ENCODE results near the gene ATP6V0D1. TPM values are rescaled to one million over a fixed set of nuclear protein-coding genes. Genes with fewer than 3 reads are reported as not detected.

Gene ATP6V0D1
- total RNA-seq, 3 donors from 2014 or later, result 101 to 122 (median 104) TPM

DNA sequence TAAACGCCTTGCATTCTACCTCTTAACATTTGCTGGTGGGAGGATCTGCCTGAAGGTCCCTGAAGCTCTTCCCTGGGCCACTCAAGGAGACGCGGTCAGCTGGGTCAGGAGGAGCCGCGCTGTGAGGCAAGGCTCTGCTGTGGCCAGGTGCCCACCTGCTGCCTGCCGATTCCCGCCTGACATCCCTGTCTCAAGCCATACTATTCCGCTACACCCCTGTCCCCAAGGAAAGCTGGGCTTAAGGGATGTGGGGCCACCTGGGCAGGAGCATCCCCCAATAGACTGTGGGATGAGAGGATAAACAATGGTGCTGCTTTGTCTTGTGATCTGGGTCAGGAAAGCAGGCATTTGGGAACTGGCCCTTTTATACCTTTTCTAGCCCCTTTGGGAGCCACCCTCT, 92.8 kb downstream of the ATP6V0D1 start:
- intact Hi-C loops (cut with DNase I; ENCODE audit: low total_unique reads), result no loop called here
- H3K9me3 ChIP-seq, result no peaks in the 10 kb centered on the region
- TF ChIP-seq POLR2AphosphoS5 (IDR thresholded peaks at IDR 0.05) (no peak), CTCF (IDR thresholded peaks at IDR 0.05) (no peak), POLR2A (IDR thresholded peaks at IDR 0.05) (no peak)
- H3K4me3 ChIP-seq, result no peak overlapping the region
- H3K4me1 ChIP-seq, result peaks cover 0 to 6% of the 10 kb centered on the region in 2 donors
- no peaks in the 10 kb centered on the region for H3K36me3 ChIP-seq
- no peak for DNase-seq (ENCODE audit: low spot score in 2 of 2)
- H3K27me3 ChIP-seq, result no peaks in the 10 kb centered on the region
- no peak overlapping the region for H3K27ac ChIP-seq

Other genes starting within 250 kb of the ATP6V0D1 start
- 10 to 100 TPM; 19.3 to 25.9 (median 22.6) TPM for gene FHOD1, start 233.7 kb downstream of the ATP6V0D1 start, total RNA-seq
- 1 to 10 TPM in 2 of 3 donors, under 1 TPM in 1; 0.96 to 2.3 (median 1.3) TPM for gene SLC9A5, start 232.2 kb downstream of the ATP6V0D1 start, total RNA-seq
- gene PLEKHG4, start 201.6 kb downstream of the ATP6V0D1 start, total RNA-seq, result 10 to 100 TPM; 15.0 to 26.2 (median 19.8) TPM
- gene KCTD19, start 154.4 kb downstream of the ATP6V0D1 start, total RNA-seq, result 1 to 10 TPM in 1 of 3 donors, not detected in 2; 1.0 TPM
- 1 to 10 TPM in 1 of 3 donors, under 1 TPM in 2; 0.16 to 3.3 (median 0.59) TPM for gene LRRC36, start 154.3 kb downstream of the ATP6V0D1 start, total RNA-seq
- 1 to 10 TPM; 1.3 to 6.9 (median 3.6) TPM for gene TPPP3, start 87.7 kb downstream of the ATP6V0D1 start, total RNA-seq
- 10 to 100 TPM; 17.4 to 20.3 (median 19.3) TPM for gene ZDHHC1, start 64.7 kb downstream of the ATP6V0D1 start, total RNA-seq
- 10 to 100 TPM in 2 of 3 donors, under 1 TPM in 1; 0.32 to 66.9 (median 10.2) TPM for gene HSD11B2, start 50.0 kb downstream of the ATP6V0D1 start, total RNA-seq
- gene AGRP, start 2.4 kb upstream of the ATP6V0D1 start, total RNA-seq, result not detected
- 10 to 100 TPM; 32.0 to 50.5 (median 33.4) TPM for gene RIPOR1, start 47.7 kb upstream of the ATP6V0D1 start, total RNA-seq
- 10 to 100 TPM; 27.8 to 51.7 (median 38.0) TPM for gene CTCF, start 81.4 kb upstream of the ATP6V0D1 start, total RNA-seq
- 1 to 10 TPM in 2 of 3 donors, under 1 TPM in 1; 0.96 to 2.3 (median 1.6) TPM for gene CARMIL2, start 164.0 kb upstream of the ATP6V0D1 start, total RNA-seq
- 10 to 100 TPM; 19.4 to 20.6 (median 19.8) TPM for gene ACD, start 179.1 kb upstream of the ATP6V0D1 start, total RNA-seq
- gene PARD6A, start 179.8 kb upstream of the ATP6V0D1 start, total RNA-seq, result 1 to 10 TPM; 6.4 to 8.5 (median 7.2) TPM
- 10 to 100 TPM; 18.6 to 21.0 (median 20.1) TPM for gene ENKD1, start 185.6 kb upstream of the ATP6V0D1 start, total RNA-seq
- 10 to 100 TPM in 2 of 3 donors, 1 to 10 TPM in 1; 7.2 to 18.1 (median 11.1) TPM for gene C16orf86, start 185.7 kb upstream of the ATP6V0D1 start, total RNA-seq
- 10 to 100 TPM; 11.4 to 22.0 (median 21.4) TPM for gene GFOD2, start 238.2 kb upstream of the ATP6V0D1 start, total RNA-seq